ENCODE data around the gene IL23A. TPM values are rescaled to one million over a fixed set of nuclear protein-coding genes. Genes with fewer than 3 reads are reported as not detected.

Gene IL23A, protein sequence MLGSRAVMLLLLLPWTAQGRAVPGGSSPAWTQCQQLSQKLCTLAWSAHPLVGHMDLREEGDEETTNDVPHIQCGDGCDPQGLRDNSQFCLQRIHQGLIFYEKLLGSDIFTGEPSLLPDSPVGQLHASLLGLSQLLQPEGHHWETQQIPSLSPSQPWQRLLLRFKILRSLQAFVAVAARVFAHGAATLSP
- total RNA-seq: 0.21 and 0.34 TPM in 2 replicates

DNA sequence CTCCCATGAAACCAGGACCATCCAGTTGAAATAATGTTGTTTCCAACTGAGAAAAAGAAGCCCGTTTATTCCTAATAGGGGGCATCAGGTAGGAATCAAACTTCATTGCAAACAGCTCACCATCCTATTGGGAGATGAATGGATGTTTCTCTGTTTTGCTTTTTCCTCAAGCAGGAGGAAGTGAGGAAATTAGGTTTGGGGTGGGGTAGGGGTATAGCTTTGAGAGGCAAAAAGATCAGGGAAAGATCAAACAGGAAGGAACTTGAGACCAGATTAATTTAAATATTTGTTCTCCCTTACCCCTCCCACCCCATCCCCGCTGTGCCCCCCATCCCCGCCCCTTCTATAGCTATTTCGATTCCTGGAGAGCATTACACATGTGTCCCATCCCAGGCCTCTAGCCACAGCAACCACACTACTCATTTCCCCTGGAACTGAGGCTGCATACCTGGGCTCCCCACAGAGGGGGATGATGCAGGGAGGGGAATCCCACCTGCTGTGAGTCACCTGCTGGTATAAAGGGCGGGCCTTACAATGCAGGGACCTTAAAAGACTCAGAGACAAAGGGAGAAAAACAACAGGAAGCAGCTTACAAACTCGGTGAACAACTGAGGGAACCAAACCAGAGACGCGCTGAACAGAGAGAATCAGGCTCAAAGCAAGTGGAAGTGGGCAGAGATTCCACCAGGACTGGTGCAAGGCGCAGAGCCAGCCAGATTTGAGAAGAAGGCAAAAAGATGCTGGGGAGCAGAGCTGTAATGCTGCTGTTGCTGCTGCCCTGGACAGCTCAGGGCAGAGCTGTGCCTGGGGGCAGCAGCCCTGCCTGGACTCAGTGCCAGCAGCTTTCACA, at the start of gene IL23A:
TSS of gene IL23A (plus strand) at position 577 of the 850 bp plus-strand sequence. CDS start at position 738, 161 bp downstream.

DNA sequence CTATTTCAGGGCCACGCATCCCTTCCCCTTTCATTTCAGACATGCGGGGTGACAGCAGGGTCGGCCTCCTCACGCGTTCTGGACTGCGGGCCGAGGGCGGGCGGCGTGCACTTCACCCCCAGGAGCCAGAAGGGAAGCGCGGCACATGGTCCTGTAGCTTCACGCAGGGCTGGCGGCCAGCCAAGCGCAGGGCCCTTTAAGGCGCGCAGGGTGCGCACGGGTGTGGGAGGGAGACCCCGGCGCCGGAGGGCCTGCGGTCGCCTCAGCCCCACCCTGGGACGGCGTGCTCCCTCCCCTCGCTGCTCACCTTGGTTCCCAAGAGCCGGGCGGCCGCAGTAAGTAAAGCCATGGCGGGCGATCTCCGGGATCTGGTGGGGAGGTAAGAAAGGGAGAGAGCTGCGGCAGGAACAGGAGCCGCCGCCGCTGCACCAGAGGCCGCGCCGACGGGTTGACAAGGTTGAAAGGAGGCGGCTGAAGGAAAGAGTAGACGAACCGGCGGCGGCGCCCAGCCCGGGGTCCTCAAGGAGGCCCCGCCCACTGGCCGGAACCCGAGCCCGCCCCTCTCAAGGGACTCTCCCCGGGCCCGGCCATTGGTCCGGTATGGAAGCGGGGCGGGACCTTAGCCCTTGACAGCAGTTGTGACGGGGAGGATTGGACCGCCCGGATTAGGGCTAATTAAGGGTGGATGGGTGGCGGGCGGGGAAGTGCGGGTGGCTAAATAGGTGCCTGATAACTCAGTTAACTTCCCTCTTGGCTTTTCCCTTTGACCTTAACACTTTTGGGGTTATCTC, 38.6 kb upstream of the IL23A start, which contains the start of gene CS:
TSS of gene CS (minus strand) at position 478 of the 791 bp plus-strand sequence. CDS start at position 349, 129 bp downstream.

DNA sequence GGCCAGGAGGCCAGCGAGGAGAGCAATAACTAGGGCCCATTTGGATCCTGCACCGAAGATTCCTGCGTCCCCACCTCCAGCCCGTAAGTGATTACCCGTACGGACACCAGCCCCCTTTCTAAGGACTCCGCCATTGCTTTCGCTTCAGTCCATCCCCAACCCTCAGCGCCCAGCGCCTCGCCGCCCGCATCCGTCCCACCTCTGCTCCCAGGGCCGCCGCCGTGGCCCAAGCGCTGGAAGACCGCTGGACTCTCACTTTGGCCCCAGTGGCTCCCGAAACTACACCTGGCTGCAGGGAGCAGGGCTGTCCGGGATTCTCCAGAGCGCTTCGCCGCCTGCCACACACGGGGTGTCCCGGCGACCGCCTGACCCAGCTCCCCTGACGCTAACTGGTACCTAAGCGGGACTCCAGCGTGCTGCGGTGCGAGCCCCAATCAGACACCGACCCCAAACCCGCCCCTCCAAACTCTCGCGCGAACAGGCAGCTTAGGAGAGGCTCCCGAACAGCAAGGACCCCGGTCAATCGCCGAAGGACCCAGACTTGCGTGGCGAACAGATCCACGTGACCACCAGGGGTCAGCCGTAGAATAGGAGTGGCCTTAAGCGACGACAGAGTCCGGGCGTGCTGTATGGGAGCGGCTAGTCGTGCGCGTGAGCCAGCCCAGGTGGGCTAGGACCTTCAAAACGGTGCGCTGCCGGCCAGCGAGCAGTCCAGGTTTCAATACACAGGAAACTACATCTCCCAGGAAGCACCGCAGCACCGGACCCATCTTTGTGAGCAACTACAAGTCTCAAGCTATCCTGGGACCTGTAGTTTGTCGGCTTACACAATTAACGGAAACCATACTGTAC, 22.8 kb upstream of the IL23A start, which contains the start of gene CNPY2:
TSS of gene CNPY2 (minus strand) at position 367 of the 852 bp plus-strand sequence. CDS start 771 bp downstream, outside the sequence.

DNA sequence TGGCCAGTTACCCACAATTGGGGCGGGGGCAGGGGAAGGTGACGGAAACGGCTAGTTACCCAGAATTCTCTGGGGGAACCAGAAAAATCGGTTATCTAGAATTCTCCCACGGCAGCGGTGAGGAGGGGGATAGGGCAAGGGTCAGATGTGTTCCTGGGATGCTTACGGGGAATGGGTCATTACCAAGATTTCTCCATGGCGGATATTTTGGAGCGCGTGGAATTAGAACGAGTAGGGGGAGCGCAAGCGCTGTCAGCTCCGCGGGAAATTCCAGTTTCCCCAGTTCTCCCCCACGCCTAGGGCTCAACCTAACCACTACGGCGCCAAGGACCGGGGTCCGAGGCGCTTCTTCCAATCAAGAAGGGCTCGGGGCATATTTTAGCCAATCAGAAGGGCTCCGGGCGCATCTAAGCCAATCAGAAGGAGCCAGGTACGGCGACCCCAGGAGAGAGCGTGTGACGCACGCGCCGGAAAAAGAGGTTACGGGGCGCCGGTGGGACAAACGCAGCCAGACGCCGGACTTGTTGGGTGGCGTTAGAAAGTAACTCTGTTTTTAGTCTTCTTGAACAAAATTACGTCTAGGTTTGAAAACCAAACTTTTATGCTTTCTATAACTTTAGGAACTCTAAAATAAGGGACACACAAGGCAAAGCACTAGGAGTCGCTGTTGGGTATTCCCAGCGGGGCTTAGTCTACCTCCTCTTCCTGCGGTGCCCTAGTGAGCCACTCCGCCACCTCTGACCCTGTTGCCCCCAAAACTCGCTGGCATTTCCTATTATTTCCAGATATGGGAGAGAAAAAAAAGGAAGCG, 4.8 kb upstream of the IL23A start, which contains the start of gene PAN2:
TSS of gene PAN2 (minus strand) at position 322 of the 811 bp plus-strand sequence. CDS start 906 bp downstream, outside the sequence.

DNA sequence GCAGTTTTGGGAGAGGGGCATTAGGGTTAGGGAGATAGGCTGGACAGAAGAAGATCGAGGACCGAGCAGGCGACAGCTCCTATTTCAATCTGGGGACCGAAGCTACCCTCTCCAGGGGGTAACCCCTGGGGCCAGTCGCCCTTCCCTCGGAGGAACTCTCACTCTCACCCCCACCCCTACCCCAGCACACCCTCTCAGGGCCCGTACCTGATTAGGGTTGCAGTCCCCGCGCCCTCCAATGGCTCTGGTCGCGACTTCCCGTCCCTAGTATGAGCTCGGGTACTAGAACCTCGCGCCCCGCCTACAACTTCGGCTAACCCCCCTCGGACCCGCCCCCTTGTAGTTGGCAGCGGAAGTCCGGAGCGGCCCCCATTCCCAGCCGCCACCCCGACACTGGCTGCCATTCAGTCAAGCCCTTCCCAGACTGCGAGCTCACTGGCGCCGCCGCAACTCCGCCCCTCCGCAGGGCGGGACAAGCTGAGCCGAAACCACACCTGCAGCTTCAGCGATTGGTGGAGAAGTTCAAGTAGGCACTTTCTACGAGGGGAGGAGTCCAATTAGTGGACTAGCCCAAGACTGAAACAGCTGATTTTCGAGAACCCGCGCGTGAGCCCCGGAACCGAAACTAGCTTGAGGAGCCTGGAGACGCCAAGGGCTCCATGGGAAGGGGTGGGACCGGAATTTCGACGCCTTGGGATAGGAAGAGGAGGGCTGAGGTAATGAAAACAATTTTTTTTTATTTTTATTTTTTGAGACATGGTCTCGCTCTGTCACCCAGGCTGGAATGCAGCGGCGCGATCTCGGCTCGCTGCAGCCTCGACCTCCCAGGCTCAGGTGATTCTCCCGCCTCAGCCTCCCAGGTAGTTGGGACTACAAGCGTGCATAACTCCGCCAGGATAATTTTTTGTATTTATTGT, 21.4 kb downstream of the IL23A start, which contains the start of gene STAT2:
TSS of gene STAT2 (minus strand) at position 257 of the 917 bp plus-strand sequence. CDS start 3,536 bp downstream, outside the sequence.

DNA sequence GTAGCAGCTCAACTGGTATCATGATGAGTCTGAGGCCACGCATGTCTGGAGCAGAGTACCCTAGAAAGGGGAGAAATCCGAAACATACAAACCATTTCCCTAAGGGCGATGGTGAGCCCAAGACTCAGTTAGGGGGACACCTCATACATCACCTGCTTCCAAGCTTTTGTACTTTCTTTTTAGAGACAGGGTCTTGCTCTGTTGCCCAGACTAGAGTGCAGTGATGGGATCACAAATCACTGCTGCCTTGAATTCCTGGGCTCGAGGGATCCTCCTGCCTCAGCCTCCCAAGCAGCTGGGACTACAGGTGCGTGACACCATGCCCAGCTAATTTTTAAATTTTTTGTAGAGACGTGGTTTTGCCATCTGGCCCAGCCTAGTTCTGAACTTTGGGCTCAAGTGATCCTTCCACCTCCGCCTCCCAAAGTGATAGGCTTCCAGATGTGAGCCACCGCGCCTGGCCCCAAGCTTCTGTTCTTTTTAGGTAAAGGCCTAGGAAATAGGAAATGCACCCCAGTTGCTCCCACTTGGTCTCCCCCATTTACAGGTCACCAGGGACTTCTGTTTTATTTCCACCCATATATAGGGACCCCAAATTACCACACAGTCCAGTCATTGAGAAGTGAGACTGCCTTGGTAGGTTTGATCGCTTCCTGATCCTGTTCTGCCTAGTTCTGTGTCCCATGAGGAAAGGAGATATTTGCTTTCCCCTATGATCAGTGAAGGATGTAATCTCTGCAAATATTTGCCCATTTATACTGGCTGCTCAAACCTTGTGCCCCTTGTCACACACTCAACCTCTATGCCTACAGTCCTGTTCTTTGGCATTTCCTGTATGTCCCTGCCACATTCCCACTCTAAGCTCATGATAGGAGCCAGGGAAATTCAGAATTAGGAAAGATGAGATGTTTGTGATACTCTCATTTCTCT, 23.7 kb downstream of the IL23A start, which contains the start of gene APOF:
TSS of gene APOF (minus strand) at position 728 of the 930 bp plus-strand sequence. CDS start at position 616, 112 bp downstream.

Other genes with a start within 250 kb of the IL23A start
- 229 and 242 TPM in 2 replicates for gene PA2G4, start 234.3 kb upstream of the IL23A start, total RNA-seq
- gene RPL41, start 222.3 kb upstream of the IL23A start, total RNA-seq: 2,819 and 3,070 TPM in 2 replicates
- 2.2 and 4.8 TPM in 2 replicates for gene ZC3H10, start 220.6 kb upstream of the IL23A start, total RNA-seq
- gene ESYT1, start 210.6 kb upstream of the IL23A start, total RNA-seq: 235 and 281 TPM in 2 replicates
- gene MYL6B, start 186.3 kb upstream of the IL23A start, total RNA-seq: 18.1 and 22.6 TPM in 2 replicates
- 432 and 539 TPM in 2 replicates for gene MYL6, start 180.5 kb upstream of the IL23A start, total RNA-seq
- gene SMARCC2, start 149.4 kb upstream of the IL23A start, total RNA-seq: 16.7 and 41.8 TPM in 2 replicates
- 124 and 160 TPM in 2 replicates for gene RNF41, start 117.0 kb upstream of the IL23A start, total RNA-seq
- 24.6 and 35.9 TPM in 2 replicates for gene NABP2, start 114.5 kb upstream of the IL23A start, total RNA-seq
- under 0.01 and 0.28 TPM in 2 replicates for gene SLC39A5, start 108.8 kb upstream of the IL23A start, total RNA-seq
- 10.6 and 40.3 TPM in 2 replicates for gene ANKRD52, start 80.5 kb upstream of the IL23A start, total RNA-seq
- 2.9 and 4.1 TPM in 2 replicates for gene COQ10A, start 71.9 kb upstream of the IL23A start, total RNA-seq
- 106 and 188 TPM in 2 replicates for gene CS, start 38.6 kb upstream of the IL23A start, total RNA-seq
- gene CNPY2, start 22.9 kb upstream of the IL23A start, total RNA-seq: 51.6 and 53.0 TPM in 2 replicates
- 21.9 and 27.0 TPM in 2 replicates for gene PAN2, start 4.9 kb upstream of the IL23A start, total RNA-seq
- gene STAT2, start 21.2 kb downstream of the IL23A start, total RNA-seq: 56.0 and 105 TPM in 2 replicates
- gene APOF, start 24.0 kb downstream of the IL23A start, total RNA-seq: not detected in 2 replicates
- gene TIMELESS, start 110.5 kb downstream of the IL23A start, total RNA-seq: 6.8 and 7.1 TPM in 2 replicates
- gene MIP, start 115.8 kb downstream of the IL23A start, total RNA-seq: not detected in 2 replicates
- 1.0 and 1.1 TPM in 2 replicates for gene SPRYD4, start 129.7 kb downstream of the IL23A start, total RNA-seq
- 2.8 and 7.2 TPM in 2 replicates for gene GLS2, start 149.3 kb downstream of the IL23A start, total RNA-seq
- 18.1 and 21.5 TPM in 2 replicates for gene RBMS2, start 182.9 kb downstream of the IL23A start, total RNA-seq

Data from nasal cavity respiratory epithelium epithelial cell of viscerocranial mucosa (primary cell).